Measurements from ENCODE around the gene CRYBB1.
"Not testable (repeated sequence)": the region's sequence is repeated elsewhere in the genome, so short reads cannot be mapped to it uniquely, and the experiment has no call there.

Gene CRYBB1

DNA sequence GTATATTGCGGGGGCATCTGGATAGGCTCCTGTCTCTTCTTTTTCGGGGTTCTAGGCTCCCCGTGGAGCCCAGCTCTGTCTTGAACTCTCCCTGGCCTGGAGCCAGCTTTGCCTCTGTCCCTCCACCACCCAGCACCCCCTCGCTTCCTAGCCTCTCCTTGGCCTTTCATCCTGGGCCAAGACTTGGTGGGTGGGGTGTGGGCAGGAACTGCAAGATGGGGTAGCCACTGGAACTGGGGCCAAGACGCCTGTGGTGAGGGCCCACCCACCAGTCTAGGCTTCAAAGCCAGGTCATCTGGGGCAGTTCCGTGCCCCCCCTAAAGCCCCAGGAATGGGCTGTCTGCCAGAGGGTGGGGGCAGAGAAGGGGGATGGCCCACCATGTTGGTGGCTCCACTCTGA, 1.7 kb upstream of the CRYBB1 start:
- no peak for DNase-seq (ENCODE audit: extremely low read depth, low read depth)
- no peak for TF ChIP-seq CTCF (IDR thresholded peaks at IDR 0.05; ENCODE audit: low read depth, low read length)

- no peak for DNase-seq (ENCODE audit: extremely low read depth, low read depth)
- TF ChIP-seq CTCF (IDR thresholded peaks at IDR 0.05; ENCODE audit: low read depth, low read length) = no peak
Observed at GRCh38 chr22:26618455-26618854, 628 bp upstream of the CRYBB1 start.

DNA sequence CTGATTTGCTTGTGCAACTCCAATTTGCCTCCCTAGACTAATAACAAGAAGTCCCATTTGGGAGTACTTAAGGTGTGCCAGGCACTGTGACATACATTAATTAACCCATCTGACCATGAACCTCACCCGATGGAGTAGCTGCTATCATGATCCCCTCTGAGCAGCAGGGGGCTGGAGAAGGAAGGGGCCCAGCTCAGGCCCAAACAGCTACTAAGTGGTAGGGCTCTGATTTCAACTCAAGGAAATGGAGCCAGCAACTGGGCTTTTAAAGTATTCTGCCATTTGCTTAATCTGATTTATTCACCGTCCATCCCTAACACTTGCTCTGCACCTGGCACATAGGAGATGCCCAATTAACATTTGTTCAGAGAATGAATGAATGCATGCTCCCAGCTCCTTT, 1.2 kb downstream of the CRYBB1 start:
- DNase-seq (ENCODE audit: extremely low read depth, low read depth) = no peak
- TF ChIP-seq CTCF (IDR thresholded peaks at IDR 0.05; ENCODE audit: low read depth, low read length) = no peak

- DNase-seq (ENCODE audit: extremely low read depth, low read depth) = no peak
Observed at GRCh38 chr22:26615830-26616435, 1.9 kb downstream of the CRYBB1 start.

DNA sequence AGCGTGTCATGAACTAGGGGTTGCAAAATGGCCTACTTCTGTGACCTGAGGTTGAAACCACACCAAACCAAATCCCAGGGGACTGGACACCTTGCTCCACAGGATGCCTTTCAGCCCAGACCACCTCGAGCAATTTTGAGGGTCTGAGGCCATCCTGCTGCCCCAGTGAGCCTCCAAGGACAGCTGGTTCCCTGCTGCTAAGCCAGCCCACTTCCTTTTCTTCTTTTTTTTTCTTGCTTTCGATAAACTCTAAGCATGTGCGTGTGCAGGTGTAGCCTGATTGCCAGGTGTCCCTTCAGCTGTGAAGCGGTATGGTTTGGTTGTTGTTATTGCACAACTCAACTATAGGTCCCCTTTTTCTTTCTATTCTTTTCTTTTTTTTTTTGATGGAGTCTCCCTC, 2.7 kb downstream of the CRYBB1 start:
- no peak for TF ChIP-seq CTCF (IDR thresholded peaks at IDR 0.05; ENCODE audit: low read depth, low read length)
- DNase-seq (ENCODE audit: extremely low read depth, low read depth) = no peak

More at GRCh38 chr22:26615830-26616435, 1.9 kb downstream of the CRYBB1 start:
- TF ChIP-seq CTCF (IDR thresholded peaks at IDR 0.05; ENCODE audit: low read depth, low read length) = no peak

DNA sequence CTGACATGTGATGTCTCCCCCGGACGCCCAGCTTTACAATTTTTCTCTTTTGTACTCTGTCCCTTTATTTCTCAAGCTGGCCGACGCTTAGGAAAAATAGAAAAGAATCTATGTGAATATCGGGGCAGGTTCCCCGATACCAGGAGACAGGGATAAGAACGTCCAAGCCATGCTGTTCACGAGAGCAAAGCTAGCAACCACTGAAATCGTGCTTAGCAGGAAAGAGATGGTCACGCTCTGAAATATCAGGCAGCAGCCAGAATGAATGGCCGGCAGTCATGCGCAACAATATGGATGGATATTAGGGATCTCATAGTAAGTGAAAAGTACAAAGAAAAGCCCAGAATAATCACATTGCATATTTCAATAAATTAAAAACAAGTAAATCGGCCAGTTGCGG, 3.5 kb downstream of the CRYBB1 start:
- no peak for TF ChIP-seq CTCF (IDR thresholded peaks at IDR 0.05; ENCODE audit: low read depth, low read length)
- DNase-seq (ENCODE audit: extremely low read depth, low read depth) = no peak

DNA sequence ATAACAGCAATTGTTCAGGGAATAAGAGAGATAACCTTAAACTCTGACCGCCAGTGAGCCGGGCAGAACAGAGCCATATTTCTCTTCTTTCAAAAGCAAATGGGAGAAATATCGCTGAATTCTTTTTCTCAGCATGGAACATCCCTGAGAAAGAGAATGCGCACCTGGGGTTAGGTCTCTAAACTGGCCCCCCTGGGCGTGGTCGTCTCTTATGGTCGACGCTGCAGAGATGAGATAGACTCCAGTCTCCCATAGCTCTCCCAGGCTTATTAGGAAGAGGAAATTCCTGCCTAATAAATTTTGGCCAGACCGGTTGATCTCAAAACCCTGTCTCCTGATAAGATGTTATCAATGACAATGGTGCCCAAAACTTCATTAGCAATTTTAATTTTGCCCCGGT, 4.1 kb downstream of the CRYBB1 start:
- DNase-seq (ENCODE audit: extremely low read depth, low read depth) = not testable (repeated sequence)

DNA sequence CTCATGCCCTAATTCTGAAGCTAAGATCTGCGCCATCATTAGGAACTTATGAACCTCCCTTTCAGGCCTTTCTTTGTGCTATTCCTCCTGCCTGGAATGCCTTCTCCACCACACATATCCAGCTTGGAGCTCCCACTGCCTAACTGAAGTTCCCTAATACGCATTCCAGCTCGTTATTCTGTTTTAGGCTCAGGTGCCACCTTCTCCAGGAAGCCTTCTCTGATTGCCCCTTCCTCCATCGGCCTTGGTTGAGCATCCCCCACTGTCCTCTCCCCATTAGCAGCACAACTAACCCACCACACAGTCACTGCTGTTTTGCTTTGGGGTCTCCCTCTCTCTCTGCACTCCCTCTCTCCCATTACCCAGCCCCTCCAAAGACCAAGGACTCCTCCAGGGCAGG, 5.2 kb downstream of the CRYBB1 start:
- DNase-seq (ENCODE audit: extremely low read depth, low read depth) = no peak
- no peak for TF ChIP-seq CTCF (IDR thresholded peaks at IDR 0.05; ENCODE audit: low read depth, low read length)

Measured in AG09319 (cell line).